Right cardiac atrium (tissue), 5 donors: ENCODE measurements around the gene FSTL4. TPM values are rescaled to one million over a fixed set of nuclear protein-coding genes. Genes with fewer than 3 reads are reported as not detected.

Experiments used
- ATAC-seq, 2 donors: fragments of 200-7000 bp; cut with Tn5 transposase; one replicate each; pipeline versions ENCODE4 v1.8.0 to v1.9.1; 2020; ENCODE audit warnings: moderate library complexity in 2 of 2, mild to moderate bottlenecking in 1 of 2
- DNase-seq, 3 donors: peaks; one replicate each; pipeline ENCODE4 v3.0.0-alpha.2; 2020
- H3K27ac ChIP-seq: one replicate; pipeline ENCODE4 v1.5.1; 2013; ENCODE audit warnings: mild to moderate bottlenecking, low read length, control low read depth, moderate library complexity
- H3K27me3 ChIP-seq: one replicate; pipeline ENCODE4 v1.6.1; 2013; ENCODE audit not compliant: control insufficient read depth, insufficient read depth
- H3K4me1 ChIP-seq: one replicate; pipeline ENCODE4 v1.6.1; 2013; ENCODE audit warnings: low read length; ENCODE audit not compliant: control insufficient read depth, insufficient read depth
- H3K4me3 ChIP-seq: one replicate; pipeline ENCODE4 v1.5.1; 2013; ENCODE audit warnings: low read length, control low read depth
- H3K9me3 ChIP-seq: one replicate; pipeline ENCODE4 v1.6.1; 2013; ENCODE audit warnings: low read length; ENCODE audit not compliant: control insufficient read depth
- WGBS: extraction: QIAGEN DNeasy Blood & Tissue Kit; methylation state at CpG from one replicate; pipeline ENCODE4 v1.1.7; 2013; 5-methylcytosine and 5-hydroxymethylcytosine counted together
- intact Hi-C, 4 donors: fragments of 100-400 bp; cut with DNase I; formaldehyde crosslinking; loops; one replicate each; pipeline versions ENCODE4 v1.11.0 to v1.14.0; 2022 to 2023
- polyA plus RNA-seq: library from polyadenylated mRNA; stranded (reverse); fragments of 200-250 nt; gene quantifications from one replicate; pipeline ENCODE4 v1.2.3, GENCODE V29; 2013
- total RNA-seq, 4 donors: library from RNA; stranded (reverse); fragmentation: NEBNext Ultra II Directional; extraction: Animal tissue kit (Norgen Biotek cat#: 25700); gene quantifications; one replicate each; pipeline ENCODE4 v1.2.1, GENCODE V29; 2021
- donor health status: healthy with polysubstance abuse.
- donor health status: DM: no; HTN: yes; CAD: no.
- donor health status: DM: no; HTN: no; CAD: no.
- donor health status: DM: no; HTN: yes; CAD: no; lungs with severe emphysema.
- donor health status: DM: yes; HTN: yes; CAD: no.

The FSTL4 gene
- total and polyA plus RNA-seq, 5 donors, result not detected

DNA sequence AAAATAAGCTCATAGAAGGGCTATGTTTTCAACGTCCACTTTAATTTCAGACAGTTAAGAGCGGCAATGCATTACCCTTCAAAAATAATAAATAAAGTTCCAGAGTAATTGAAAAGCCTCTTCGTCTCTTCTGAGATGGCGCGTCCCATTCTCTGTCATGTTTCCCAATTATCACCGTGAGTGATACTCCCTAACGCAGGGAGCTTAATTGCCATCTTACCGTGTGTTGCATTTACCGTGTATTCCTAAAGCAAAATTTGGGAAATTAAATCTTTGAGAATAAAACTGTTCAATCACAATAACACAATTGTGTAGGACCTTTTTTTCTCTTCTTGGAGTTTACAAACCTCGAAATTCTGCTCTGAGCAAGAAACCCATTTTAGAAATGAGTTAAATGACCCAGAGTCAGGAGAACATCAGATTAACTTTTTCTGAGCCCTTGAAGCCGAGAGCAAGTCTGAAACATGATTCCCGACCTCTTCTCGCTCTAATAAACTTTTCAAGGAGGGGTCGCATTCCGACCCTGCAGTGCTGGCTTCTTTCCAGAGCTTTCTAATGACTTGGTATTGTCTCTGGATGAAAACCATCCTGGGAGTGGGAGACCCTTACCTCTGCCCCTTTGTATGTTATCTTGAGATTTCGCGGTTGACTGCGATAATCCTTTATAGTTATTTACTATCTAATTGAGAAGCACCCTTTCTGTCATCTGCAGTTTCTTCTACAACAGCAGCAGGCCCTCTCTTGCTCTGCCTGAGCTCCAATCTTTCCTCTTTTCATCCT is 251.5 kb downstream of the FSTL4 start:
- no peaks in the 10 kb centered on the region for H3K27me3 ChIP-seq
- no peak overlapping the region for H3K4me3 ChIP-seq
- intact Hi-C loops, result no loop called here
- H3K9me3 ChIP-seq, result no peaks in the 10 kb centered on the region
- no peak overlapping the region for H3K27ac ChIP-seq
- H3K4me1 ChIP-seq, result peaks cover 2% of the 10 kb centered on the region
- 62% methylated on average over 18 of the region's 18 CpGs for WGBS
- no peak for DNase-seq
- no peak for ATAC-seq

DNA sequence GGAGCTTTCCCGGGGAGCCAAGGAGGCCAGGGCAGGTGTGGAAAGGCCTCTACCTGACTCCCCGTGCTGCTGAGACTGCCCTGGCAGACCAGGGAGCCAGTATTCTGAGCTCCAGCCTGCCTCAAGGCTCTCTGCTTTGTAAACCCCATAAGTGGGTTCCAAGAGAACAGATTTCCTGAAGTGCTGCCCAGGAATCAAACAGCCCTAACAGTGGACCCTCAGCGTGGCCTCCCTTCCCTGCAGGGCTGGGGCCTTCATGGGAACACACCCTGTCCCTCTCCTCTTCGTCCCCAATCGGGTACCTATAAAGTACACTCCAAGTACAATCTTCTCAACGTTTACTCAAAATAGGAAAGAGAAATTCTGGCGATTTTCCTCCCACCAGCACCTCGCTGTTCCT is 252.5 kb downstream of the FSTL4 start:
- DNase-seq (no peak), ATAC-seq (no peak)

GRCh38 chr5:133358271-133358670 is 254.1 kb downstream of the FSTL4 start:
- H3K27ac ChIP-seq, result no peak overlapping the region
- H3K27me3 ChIP-seq, result no peaks in the 10 kb centered on the region
- DNase-seq (no peak), ATAC-seq (no peak)
- no peak overlapping the region for H3K4me3 ChIP-seq
- peaks cover 2% of the 10 kb centered on the region for H3K4me1 ChIP-seq
- intact Hi-C loops, result no loop called here
- WGBS, result 88% methylated on average over 12 of the region's 12 CpGs
- H3K9me3 ChIP-seq, result no peaks in the 10 kb centered on the region

More for the DNA sequence above, 252.5 kb downstream of the FSTL4 start:
- no peak overlapping the region for H3K4me3 ChIP-seq
- H3K9me3 ChIP-seq, result no peaks in the 10 kb centered on the region
- no peak overlapping the region for H3K27ac ChIP-seq
- no peaks in the 10 kb centered on the region for H3K27me3 ChIP-seq
- intact Hi-C loops, result no loop called here
- WGBS, result 79% methylated on average over 8 of the region's 8 CpGs
- H3K4me1 ChIP-seq, result peaks cover 2% of the 10 kb centered on the region

DNA sequence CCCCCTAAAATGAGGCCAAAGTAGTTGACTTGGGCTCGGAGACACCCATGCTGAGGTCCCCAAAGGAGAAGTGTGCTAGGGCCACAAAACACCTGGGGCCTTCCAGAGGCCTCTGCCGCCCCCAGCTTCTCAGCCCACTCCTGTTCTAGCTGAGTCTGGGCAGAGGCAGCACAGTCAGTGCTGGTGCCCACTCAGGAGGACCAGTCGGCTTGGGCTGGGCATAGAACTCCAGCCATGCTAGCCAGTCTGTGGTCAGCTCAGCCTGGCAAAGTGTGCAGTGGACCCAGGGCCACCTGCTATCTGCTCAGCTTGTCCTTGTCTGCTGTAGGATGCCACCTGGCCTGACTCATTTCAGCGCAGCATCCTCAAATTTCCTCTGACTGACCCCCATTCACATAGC is 254.6 kb downstream of the FSTL4 start:
- Histone ChIP-seq H3K27me3 (no peaks in the 10 kb centered on the region), H3K9me3 (no peaks in the 10 kb centered on the region), H3K4me3 (no peak overlapping the region), H3K27ac (no peak overlapping the region), H3K4me1 (peaks cover 2% of the 10 kb centered on the region)
- WGBS, result 90% methylated on average over 4 of the region's 4 CpGs
- intact Hi-C loops, result no loop called here
- ATAC-seq, result no peak
- DNase-seq, result no peak

DNA sequence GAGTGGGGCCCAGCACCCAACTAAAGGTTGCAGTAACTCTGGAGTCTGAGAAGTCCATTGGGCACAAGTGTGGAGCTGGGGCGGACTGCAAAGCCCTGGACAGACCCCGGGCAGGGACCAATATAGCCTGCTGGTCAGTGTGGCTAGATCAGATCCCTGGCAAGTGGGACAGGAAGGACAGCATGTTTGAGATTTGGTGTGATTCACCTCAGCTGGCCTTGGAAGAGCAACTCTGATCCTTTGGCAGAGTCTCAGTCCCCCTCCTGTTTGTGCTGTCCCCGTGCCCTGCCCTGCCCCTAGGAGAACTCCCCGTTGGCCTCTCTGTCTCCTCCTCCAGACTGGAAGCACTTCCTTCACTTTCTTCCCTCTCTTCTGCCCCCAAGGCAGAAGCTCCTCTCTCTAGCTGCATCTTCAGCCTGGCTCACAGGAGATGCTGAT is 255.3 kb downstream of the FSTL4 start:
- no peaks in the 10 kb centered on the region for H3K27me3 ChIP-seq
- intact Hi-C loops, result no loop called here
- H3K27ac ChIP-seq, result no peak overlapping the region
- H3K4me3 ChIP-seq, result no peak overlapping the region
- ATAC-seq (peak in 1 of 2 donors; percentile 30), DNase-seq (no peak)
- WGBS, result 54% methylated on average over 4 of the region's 4 CpGs
- H3K4me1 ChIP-seq, result no peaks in the 10 kb centered on the region
- H3K9me3 ChIP-seq, result no peaks in the 10 kb centered on the region

GRCh38 chr5:133356396-133356983 is 255.9 kb downstream of the FSTL4 start:
- Histone ChIP-seq H3K27me3 (no peaks in the 10 kb centered on the region), H3K4me1 (no peaks in the 10 kb centered on the region), H3K27ac (no peak overlapping the region), H3K4me3 (no peak overlapping the region), H3K9me3 (no peaks in the 10 kb centered on the region)
- intact Hi-C loops, result no loop called here
- ATAC-seq, result peak in 1 of 2 donors; percentile 25
- no peak for DNase-seq
- 83% methylated on average over 5 of the region's 5 CpGs for WGBS

DNA sequence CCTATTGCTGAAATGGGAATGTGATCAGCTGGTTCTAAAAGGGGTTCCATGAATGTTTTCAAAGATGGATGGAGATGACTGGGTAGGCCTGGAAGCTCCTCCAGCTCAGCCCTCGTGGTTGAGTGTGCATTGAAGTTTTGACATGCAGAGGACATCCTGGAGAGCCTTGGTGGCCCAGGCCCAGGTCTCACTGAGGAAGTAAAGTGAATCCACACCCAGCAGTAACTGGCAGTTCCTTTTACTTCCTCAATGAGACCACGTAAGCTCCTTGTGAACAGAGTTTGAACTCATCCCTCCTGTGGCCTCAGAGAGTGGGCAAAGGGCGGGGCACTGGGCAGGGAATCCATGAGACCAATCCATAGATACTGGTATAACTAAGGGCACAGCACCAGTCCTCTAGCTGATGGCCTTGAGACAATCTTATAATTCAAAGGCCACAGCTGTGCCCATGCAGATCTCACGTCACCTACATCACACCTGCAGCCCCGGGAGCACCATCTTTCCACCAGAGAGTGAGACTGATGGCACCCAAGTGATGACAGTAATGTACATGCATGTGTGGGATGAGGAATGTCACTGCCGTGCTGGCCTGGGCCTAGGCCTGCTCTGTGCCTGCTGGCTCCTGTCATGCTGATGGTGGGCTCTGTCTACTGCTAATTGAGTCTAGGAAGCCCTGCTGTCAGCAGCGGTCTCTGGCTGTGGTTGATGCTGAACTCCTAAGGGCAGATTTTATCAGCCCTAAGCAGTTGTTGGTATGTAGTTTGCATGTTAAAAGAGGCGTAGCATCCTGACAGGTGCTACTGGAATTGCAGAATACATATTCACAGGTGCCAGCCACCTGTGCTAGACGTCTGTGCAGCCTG is 257.8 kb downstream of the FSTL4 start:
- no peak for ATAC-seq
- 79% methylated on average over 9 of the region's 9 CpGs for WGBS
- Histone ChIP-seq H3K4me3 (no peak overlapping the region), H3K4me1 (no peaks in the 10 kb centered on the region), H3K27me3 (no peaks in the 10 kb centered on the region), H3K9me3 (no peaks in the 10 kb centered on the region), H3K27ac (no peak overlapping the region)
- intact Hi-C loops, result no loop called here
- no peak for DNase-seq

GRCh38 chr5:133353741-133354140 is 258.6 kb downstream of the FSTL4 start:
- DNase-seq, result no peak
- ATAC-seq, result no peak
- Histone ChIP-seq H3K27me3 (no peaks in the 10 kb centered on the region), H3K27ac (no peak overlapping the region), H3K4me3 (no peak overlapping the region), H3K9me3 (no peaks in the 10 kb centered on the region), H3K4me1 (no peaks in the 10 kb centered on the region)
- 39% methylated on average over 8 of the region's 8 CpGs for WGBS
- intact Hi-C loops, result no loop called here

GRCh38 chr5:133348406-133348805 is 263.9 kb downstream of the FSTL4 start:
- 95% methylated on average over 4 of the region's 4 CpGs for WGBS
- Histone ChIP-seq H3K4me3 (no peak overlapping the region), H3K4me1 (no peaks in the 10 kb centered on the region), H3K27ac (no peak overlapping the region), H3K9me3 (no peaks in the 10 kb centered on the region), H3K27me3 (no peaks in the 10 kb centered on the region)
- no peak for ATAC-seq
- DNase-seq, result no peak
- intact Hi-C loops, result no loop called here

GRCh38 chr5:133347039-133347438 is 265.3 kb downstream of the FSTL4 start:
- Histone ChIP-seq H3K27me3 (no peaks in the 10 kb centered on the region), H3K4me3 (no peak overlapping the region), H3K27ac (no peak overlapping the region), H3K4me1 (no peaks in the 10 kb centered on the region), H3K9me3 (no peaks in the 10 kb centered on the region)
- DNase-seq (no peak), ATAC-seq (no peak)
- intact Hi-C loops, result no loop called here
- 52% methylated on average over 6 of the region's 6 CpGs for WGBS

DNA sequence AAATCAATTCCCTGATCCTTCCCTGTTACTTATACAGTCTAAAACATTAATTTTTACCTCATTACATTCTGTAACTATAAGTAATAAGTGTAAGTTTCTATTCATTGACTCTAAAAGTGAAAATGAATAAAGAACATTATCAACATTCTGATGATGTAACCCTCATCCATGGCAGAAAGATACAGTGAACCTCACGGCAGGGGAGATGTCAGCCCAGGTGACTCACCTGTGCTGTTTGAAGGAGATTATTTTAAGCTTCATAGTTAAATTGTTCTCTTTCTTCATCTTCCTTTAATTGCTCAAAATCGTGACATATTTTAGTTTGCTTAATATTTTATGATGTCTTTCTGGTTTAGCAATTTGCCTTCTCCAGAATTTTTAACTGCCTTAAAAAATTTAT is 268.1 kb downstream of the FSTL4 start:
- H3K4me1 ChIP-seq, result no peaks in the 10 kb centered on the region
- no peak overlapping the region for H3K4me3 ChIP-seq
- 70% methylated on average over 2 of the region's 2 CpGs for WGBS
- H3K27me3 ChIP-seq, result no peaks in the 10 kb centered on the region
- intact Hi-C loops, result no loop called here
- DNase-seq (no peak), ATAC-seq (no peak)
- no peak overlapping the region for H3K27ac ChIP-seq
- no peaks in the 10 kb centered on the region for H3K9me3 ChIP-seq
